SJSA1 (cell line): ENCODE measurements around the gene TSSK2. TPM values are rescaled to one million over a fixed set of nuclear protein-coding genes. Genes with fewer than 3 reads are reported as not detected.

Experiments
- DNase-seq, 2 experiments: peaks; one replicate each; pipeline ENCODE4 v3.0.0-alpha.2; 2015 to 2020; ENCODE audit warnings: low spot score in 2 of 2, low read depth in 1 of 2
- H3K27ac ChIP-seq: fragments of 250-450 bp; sonication (Bioruptor Pico); 2 replicates; pipeline ENCODE4 v1.5.1; 2020; ENCODE audit warnings: mild to moderate bottlenecking, moderate library complexity
- H3K27me3 ChIP-seq: fragments of 250-450 bp; sonication (Bioruptor Pico); replicated peaks from 2 replicates; pipeline ENCODE4 v1.5.1; 2020; ENCODE audit warnings: mild to moderate bottlenecking, moderate library complexity
- H3K36me3 ChIP-seq: fragments of 250-450 bp; sonication (Bioruptor Pico); 2 replicates; pipeline ENCODE4 v1.5.1; 2020; ENCODE audit warnings: mild to moderate bottlenecking
- H3K4me1 ChIP-seq: fragments of 250-450 bp; sonication (Bioruptor Pico); replicated peaks from 2 replicates; pipeline ENCODE4 v1.6.1; 2021; ENCODE audit warnings: mild to moderate bottlenecking
- H3K4me3 ChIP-seq: fragments of 250-450 bp; sonication (Bioruptor Pico); 2 replicates; pipeline ENCODE4 v1.5.1; 2020; ENCODE audit warnings: mild to moderate bottlenecking
- H3K9me3 ChIP-seq: fragments of 250-450 bp; sonication (Bioruptor Pico); replicated peaks from 2 replicates; pipeline ENCODE4 v1.5.1; 2020; ENCODE audit warnings: mild to moderate bottlenecking
- total RNA-seq: library from RNA; depleted of rRNA; stranded (reverse); fragments of >200 nt; shearing (Covaris generic); gene quantifications from 2 replicates; pipeline ENCODE4 v1.2.3, GENCODE V29; 2014

Gene TSSK2
- total RNA-seq, 1 experiment from 2014 or later = not detected

DNA sequence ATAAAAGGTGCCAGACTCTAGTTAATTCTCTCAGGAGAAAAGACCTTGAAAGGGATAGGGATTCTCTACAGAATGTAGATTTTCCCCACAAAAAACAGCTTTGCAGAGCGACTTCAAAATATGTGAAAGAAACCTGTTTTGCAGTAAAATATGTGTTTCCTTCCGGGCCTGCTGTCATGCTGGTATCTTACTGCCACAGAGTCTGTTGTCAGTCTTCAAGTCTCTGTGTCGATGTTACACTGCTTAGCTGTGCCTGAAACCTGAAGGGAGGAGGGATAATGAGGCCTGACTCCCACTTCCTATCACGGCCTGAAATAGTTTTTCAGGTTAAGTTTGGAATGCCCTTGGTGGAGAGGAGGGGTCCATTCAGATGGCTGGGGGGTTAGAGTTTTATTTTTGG lies 7.2 kb upstream of the TSSK2 start:
- no peak overlapping the region for H3K4me3 ChIP-seq
- H3K4me1 ChIP-seq = peaks cover 17% of the 10 kb centered on the region
- H3K27me3 ChIP-seq = no peaks in the 10 kb centered on the region
- H3K36me3 ChIP-seq = peaks cover 21% of the 10 kb centered on the region
- H3K27ac ChIP-seq = no peak overlapping the region
- no peaks in the 10 kb centered on the region for H3K9me3 ChIP-seq
- DNase-seq = no peak

GRCh38 chr22:19124377-19124776 lies 6.7 kb upstream of the TSSK2 start:
- Histone ChIP-seq H3K36me3 (peaks cover 17% of the 10 kb centered on the region), H3K27me3 (no peaks in the 10 kb centered on the region), H3K4me3 (no peak overlapping the region), H3K9me3 (no peaks in the 10 kb centered on the region), H3K27ac (no peak overlapping the region), H3K4me1 (peaks cover 17% of the 10 kb centered on the region)
- DNase-seq = no peak

- no peak overlapping the region for H3K27ac ChIP-seq
- H3K36me3 ChIP-seq = peaks cover 12% of the 10 kb centered on the region
- no peak overlapping the region for H3K4me3 ChIP-seq
- H3K27me3 ChIP-seq = no peaks in the 10 kb centered on the region
- H3K9me3 ChIP-seq = no peaks in the 10 kb centered on the region
- no peak for DNase-seq
- peaks cover 17% of the 10 kb centered on the region for H3K4me1 ChIP-seq
Observed at GRCh38 chr22:19125011-19125410, 6.1 kb upstream of the TSSK2 start.

DNA sequence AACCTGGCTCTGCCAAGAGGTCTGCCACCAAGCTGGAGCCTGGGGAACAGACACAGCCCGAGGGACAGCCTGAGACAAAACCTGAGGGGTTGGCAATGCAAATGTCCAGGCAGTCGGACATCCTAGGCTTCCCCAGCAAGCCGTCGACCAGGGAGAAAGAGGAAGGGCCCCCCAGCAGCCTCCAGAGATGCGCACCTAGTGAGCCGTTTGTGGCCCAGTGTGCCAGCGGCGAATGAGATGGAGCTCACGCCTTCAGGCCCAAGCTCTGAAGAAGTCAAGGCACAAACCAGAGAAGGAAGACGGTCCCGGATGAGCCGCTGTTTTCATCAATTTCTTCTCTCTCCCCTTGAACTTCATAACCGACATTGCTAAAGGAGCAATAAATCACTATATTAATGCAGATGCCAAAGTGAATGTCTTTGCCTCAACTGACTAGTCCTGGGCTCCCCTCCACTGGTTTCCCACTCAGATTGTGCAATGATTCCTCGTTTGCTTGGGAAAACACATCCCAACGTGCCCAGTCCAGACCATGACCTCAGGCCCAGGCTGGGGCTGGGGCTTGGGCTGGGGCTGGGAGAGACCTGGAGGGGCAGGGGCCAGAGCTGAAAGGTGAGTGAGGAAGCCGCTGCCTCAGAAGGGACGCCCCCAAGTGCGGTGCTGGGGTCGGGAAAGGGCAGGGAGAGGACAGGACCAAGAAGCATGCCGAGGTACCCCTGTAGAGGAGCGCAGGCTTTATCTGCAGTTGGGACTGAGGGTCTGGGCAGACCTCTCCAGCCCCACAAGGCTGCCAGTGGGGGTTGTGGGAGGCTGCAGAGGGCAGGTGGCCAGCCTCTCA lies 5.4 kb upstream of the TSSK2 start:
- Histone ChIP-seq H3K9me3 (no peaks in the 10 kb centered on the region), H3K4me3 (no peak overlapping the region), H3K27ac (no peak overlapping the region), H3K27me3 (no peaks in the 10 kb centered on the region), H3K4me1 (peaks cover 12% of the 10 kb centered on the region), H3K36me3 (peaks cover 5% of the 10 kb centered on the region)
- no peak for DNase-seq

GRCh38 chr22:19126309-19127273 lies 4.5 kb upstream of the TSSK2 start:
- H3K9me3 ChIP-seq = no peaks in the 10 kb centered on the region
- peaks cover 4% of the 10 kb centered on the region for H3K36me3 ChIP-seq
- H3K4me3 ChIP-seq = no peak overlapping the region
- peaks cover 5% of the 10 kb centered on the region for H3K4me1 ChIP-seq
- H3K27me3 ChIP-seq = no peaks in the 10 kb centered on the region
- H3K27ac ChIP-seq = no peak overlapping the region
- DNase-seq = no peak

GRCh38 chr22:19127329-19128008 lies 3.6 kb upstream of the TSSK2 start:
- H3K27me3 ChIP-seq = no peaks in the 10 kb centered on the region
- H3K36me3 ChIP-seq = peaks cover 10% of the 10 kb centered on the region
- no peak overlapping the region for H3K27ac ChIP-seq
- H3K9me3 ChIP-seq = no peaks in the 10 kb centered on the region
- no peak overlapping the region for H3K4me3 ChIP-seq
- H3K4me1 ChIP-seq = peaks cover 5% of the 10 kb centered on the region
- no peak for DNase-seq

DNA sequence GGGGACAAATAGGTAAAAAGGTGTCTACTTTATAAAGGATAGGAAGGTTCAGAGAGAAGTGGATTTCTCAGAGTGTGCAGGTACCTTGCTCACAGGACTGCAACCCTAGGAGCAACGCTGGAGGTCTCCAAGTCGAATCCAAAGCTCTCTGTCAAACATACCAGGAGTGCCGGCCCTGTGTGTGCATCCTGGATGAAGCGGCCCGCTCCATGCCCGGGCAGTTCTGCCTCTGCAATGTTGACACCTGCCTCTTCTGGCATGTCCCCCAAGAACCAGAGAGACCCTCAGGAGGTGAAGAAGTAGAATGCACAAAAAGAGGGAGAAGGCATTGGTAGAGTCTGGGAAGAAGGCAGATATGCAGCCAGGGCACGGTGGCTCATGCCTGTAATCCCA lies 3.1 kb upstream of the TSSK2 start:
- Histone ChIP-seq H3K27me3 (no peaks in the 10 kb centered on the region), H3K4me1 (peaks cover under 1% of the 10 kb centered on the region; the same call in 1 of the 2 replicates), H3K36me3 (peaks cover 16% of the 10 kb centered on the region), H3K4me3 (no peak overlapping the region), H3K9me3 (no peaks in the 10 kb centered on the region), H3K27ac (no peak overlapping the region)
- no peak for DNase-seq

GRCh38 chr22:19128946-19129727 lies 2.0 kb upstream of the TSSK2 start:
- no peaks in the 10 kb centered on the region for H3K27me3 ChIP-seq
- no peaks in the 10 kb centered on the region for H3K4me1 ChIP-seq
- H3K9me3 ChIP-seq = no peaks in the 10 kb centered on the region
- H3K4me3 ChIP-seq = no peak overlapping the region
- DNase-seq = no peak
- peaks cover 27% of the 10 kb centered on the region for H3K36me3 ChIP-seq
- H3K27ac ChIP-seq = no peak overlapping the region

DNA sequence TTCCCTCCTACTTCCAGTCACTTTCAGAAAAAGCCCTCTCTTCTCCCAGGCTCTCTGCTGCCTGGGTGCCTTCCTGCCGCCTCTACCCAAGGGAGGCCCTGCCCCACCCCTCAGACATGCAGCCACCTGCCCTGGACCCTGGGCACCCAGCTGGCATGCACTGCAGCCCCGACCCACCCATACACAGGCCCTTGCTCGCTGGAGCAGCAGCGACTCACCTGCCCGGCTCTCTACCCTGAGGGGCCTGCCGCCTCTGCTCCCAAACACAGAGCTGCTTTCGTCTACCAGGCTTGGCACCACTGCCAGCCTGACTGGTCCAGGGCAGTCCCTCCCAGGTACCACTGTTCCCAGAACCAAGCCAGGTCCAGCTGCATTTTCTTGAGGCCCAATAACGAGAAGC lies 1.2 kb upstream of the TSSK2 start:
- Histone ChIP-seq H3K36me3 (peaks cover 34% of the 10 kb centered on the region), H3K27ac (no peak overlapping the region), H3K9me3 (no peaks in the 10 kb centered on the region), H3K4me1 (no peaks in the 10 kb centered on the region), H3K27me3 (no peaks in the 10 kb centered on the region), H3K4me3 (no peak overlapping the region)
- DNase-seq = no peak

DNA sequence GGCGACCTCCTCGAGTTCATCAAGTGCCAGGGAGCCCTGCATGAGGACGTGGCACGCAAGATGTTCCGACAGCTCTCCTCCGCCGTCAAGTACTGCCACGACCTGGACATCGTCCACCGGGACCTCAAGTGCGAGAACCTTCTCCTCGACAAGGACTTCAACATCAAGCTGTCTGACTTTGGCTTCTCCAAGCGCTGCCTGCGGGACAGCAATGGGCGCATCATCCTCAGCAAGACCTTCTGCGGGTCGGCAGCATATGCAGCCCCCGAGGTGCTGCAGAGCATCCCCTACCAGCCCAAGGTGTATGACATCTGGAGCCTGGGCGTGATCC lies 542 bp downstream of the TSSK2 start:
- Histone ChIP-seq H3K27ac (no peak overlapping the region), H3K4me1 (no peaks in the 10 kb centered on the region), H3K36me3 (peaks cover 45% of the 10 kb centered on the region), H3K9me3 (no peaks in the 10 kb centered on the region), H3K4me3 (no peak overlapping the region), H3K27me3 (no peaks in the 10 kb centered on the region)
- no peak for DNase-seq

DNA sequence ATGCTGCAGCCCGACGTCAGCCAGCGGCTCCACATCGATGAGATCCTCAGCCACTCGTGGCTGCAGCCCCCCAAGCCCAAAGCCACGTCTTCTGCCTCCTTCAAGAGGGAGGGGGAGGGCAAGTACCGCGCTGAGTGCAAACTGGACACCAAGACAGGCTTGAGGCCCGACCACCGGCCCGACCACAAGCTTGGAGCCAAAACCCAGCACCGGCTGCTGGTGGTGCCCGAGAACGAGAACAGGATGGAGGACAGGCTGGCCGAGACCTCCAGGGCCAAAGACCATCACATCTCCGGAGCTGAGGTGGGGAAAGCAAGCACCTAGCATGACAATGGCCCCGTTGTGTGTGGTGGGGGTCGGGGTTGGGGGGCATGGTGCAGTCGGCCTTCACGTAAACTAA lies 1.0 kb downstream of the TSSK2 start:
- Histone ChIP-seq H3K4me3 (no peak overlapping the region), H3K9me3 (no peaks in the 10 kb centered on the region), H3K27ac (no peak overlapping the region), H3K36me3 (peaks cover 50% of the 10 kb centered on the region), H3K27me3 (no peaks in the 10 kb centered on the region), H3K4me1 (no peaks in the 10 kb centered on the region)
- no peak for DNase-seq

DNA sequence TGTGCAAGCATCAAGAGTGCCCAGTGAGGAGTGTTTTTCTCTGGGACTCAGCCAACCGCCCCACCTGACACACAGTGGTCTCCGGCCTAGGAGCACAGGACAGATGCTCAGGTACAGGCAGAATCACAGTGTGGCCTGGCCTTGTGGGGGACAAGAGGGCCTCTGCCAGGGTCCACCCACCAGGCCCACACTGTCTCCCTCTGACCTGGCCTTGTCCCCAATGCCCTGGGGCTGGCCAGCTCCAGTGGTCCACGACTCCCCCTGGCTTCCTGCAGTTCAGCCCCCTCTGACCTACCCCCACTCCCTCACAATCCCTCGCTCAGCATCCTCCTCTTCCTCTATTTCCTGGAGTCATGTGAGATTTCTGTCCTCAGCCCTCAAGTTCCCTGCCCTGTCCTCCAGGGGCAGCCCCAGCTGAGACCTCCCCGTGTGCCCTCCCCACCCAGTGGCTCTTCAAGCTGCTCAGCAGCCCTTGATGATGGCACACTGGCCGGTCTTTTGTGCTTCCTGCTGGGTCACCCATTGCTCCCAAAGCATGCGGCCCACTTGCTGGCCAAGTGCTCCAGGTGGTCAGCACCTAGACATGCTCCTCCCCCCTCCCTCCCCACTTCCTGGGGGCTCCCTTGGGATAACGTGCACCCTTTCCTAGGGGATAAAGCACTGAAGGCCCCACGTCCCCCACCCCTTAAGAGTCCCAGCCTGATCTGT lies 1.7 kb downstream of the TSSK2 start:
- no peak for DNase-seq
- H3K9me3 ChIP-seq = no peaks in the 10 kb centered on the region
- no peak overlapping the region for H3K4me3 ChIP-seq
- no peaks in the 10 kb centered on the region for H3K4me1 ChIP-seq
- no peaks in the 10 kb centered on the region for H3K27me3 ChIP-seq
- no peak overlapping the region for H3K27ac ChIP-seq
- H3K36me3 ChIP-seq = peaks cover 57% of the 10 kb centered on the region

GRCh38 chr22:19133561-19133960 lies 2.5 kb downstream of the TSSK2 start:
- no peak overlapping the region for H3K4me3 ChIP-seq
- no peak overlapping the region for H3K27ac ChIP-seq
- peaks cover 64% of the 10 kb centered on the region for H3K36me3 ChIP-seq
- no peaks in the 10 kb centered on the region for H3K9me3 ChIP-seq
- no peaks in the 10 kb centered on the region for H3K4me1 ChIP-seq
- no peak for DNase-seq
- no peaks in the 10 kb centered on the region for H3K27me3 ChIP-seq
